Astrocyte (in vitro differentiated cells and primary cell): Measurements from ENCODE around the gene CRB2. TPM values are rescaled to one million over a fixed set of nuclear protein-coding genes. Genes with fewer than 3 reads are reported as not detected.

Experiments
- DNase-seq: peaks from one replicate; pipeline ENCODE4 v3.0.0-alpha.2; 2010; ENCODE audit warnings: low read depth
- FAIRE-seq: peaks from 2 replicates; lab custom pipeline; 2011; peaks lifted over from hg19 to GRCh38; lab: Jason Lieb, UNC
- H2AFZ ChIP-seq: 2 replicates; pipeline ENCODE4 v1.6.0; 2012; ENCODE audit warnings: low read depth, low read length, inconsistent platforms
- H3K27ac ChIP-seq: 2 replicates; pipeline ENCODE4 v1.5.1; 2011; ENCODE audit warnings: low read depth, low read length, inconsistent platforms
- H3K27me3 ChIP-seq: 2 replicates; pipeline ENCODE4 v1.6.0; 2011; ENCODE audit warnings: low read length, inconsistent platforms; ENCODE audit not compliant: insufficient read depth
- H3K36me3 ChIP-seq: 2 replicates; pipeline ENCODE4 v1.5.1; 2011; ENCODE audit warnings: low read length, inconsistent platforms; ENCODE audit not compliant: insufficient read depth
- H3K4me1 ChIP-seq: 2 replicates; pipeline ENCODE4 v1.5.1; 2011; ENCODE audit warnings: low read length, inconsistent platforms; ENCODE audit not compliant: insufficient read depth
- H3K4me2 ChIP-seq: 2 replicates; pipeline ENCODE4 v1.6.0; 2012; ENCODE audit warnings: low read length, inconsistent platforms
- H3K4me3 ChIP-seq: 2 replicates; pipeline ENCODE4 v1.5.1; 2011; ENCODE audit warnings: low read depth, mild to moderate bottlenecking, low read length, inconsistent platforms; ENCODE audit not compliant: insufficient read depth
- H3K79me2 ChIP-seq: 2 replicates; pipeline ENCODE4 v1.6.0; 2012; ENCODE audit warnings: mild to moderate bottlenecking, low read length, inconsistent platforms; ENCODE audit not compliant: insufficient read depth
- H3K9ac ChIP-seq: 2 replicates; pipeline ENCODE4 v1.6.0; 2012; ENCODE audit warnings: mild to moderate bottlenecking, low read length, inconsistent platforms
- H3K9me3 ChIP-seq: 2 replicates; pipeline ENCODE4 v1.5.1; 2012; ENCODE audit warnings: low read depth, mild to moderate bottlenecking, low read length, inconsistent platforms; ENCODE audit not compliant: insufficient read depth
- H4K20me1 ChIP-seq: 2 replicates; pipeline ENCODE4 v1.6.0; 2012; ENCODE audit warnings: low read length, inconsistent platforms; ENCODE audit not compliant: insufficient read depth
- H3K27ac Mint-ChIP-seq: one replicate; pipeline ENCODE4 v1.8.0; 2021; ENCODE audit warnings: mild to moderate bottlenecking, mixed read lengths; ENCODE audit not compliant: unreplicated experiment
- H3K27me3 Mint-ChIP-seq: one replicate; pipeline ENCODE4 v1.8.0; 2021; ENCODE audit warnings: low read depth, mixed read lengths; ENCODE audit not compliant: unreplicated experiment
- H3K36me3 Mint-ChIP-seq: one replicate; pipeline ENCODE4 v1.8.0; 2021; ENCODE audit warnings: low read depth, mixed read lengths; ENCODE audit not compliant: unreplicated experiment
- H3K4me1 Mint-ChIP-seq: one replicate; pipeline ENCODE4 v1.8.0; 2021; ENCODE audit warnings: low read depth, mixed read lengths; ENCODE audit not compliant: unreplicated experiment
- H3K4me3 Mint-ChIP-seq: one replicate; pipeline ENCODE4 v1.8.0; 2021; ENCODE audit warnings: mild to moderate bottlenecking, moderate library complexity, mixed read lengths; ENCODE audit not compliant: unreplicated experiment
- H3K9me3 Mint-ChIP-seq: one replicate; pipeline ENCODE4 v1.8.0; 2021; ENCODE audit warnings: mild to moderate bottlenecking, mixed read lengths; ENCODE audit not compliant: unreplicated experiment
- EZH2 ChIP-seq: IDR thresholded peaks from 2 replicates; pipeline ENCODE4 v1.6.1; 2012; ENCODE audit warnings: mild to moderate bottlenecking, low read length, inconsistent platforms; ENCODE audit not compliant: insufficient read depth
- total RNA-seq: library from RNA; stranded (reverse); gene quantifications from 2 replicates; pipeline ENCODE4 v1.2.1, GENCODE V29; 2021
- TF ChIP-seq, protein P1 (sequence below): IDR thresholded peaks from 2 replicates; pipeline ENCODE4 v1.5.1; 2011; ENCODE audit warnings: low read depth, mild to moderate bottlenecking, inconsistent platforms, low read length, moderate library complexity; ENCODE audit not compliant: insufficient read depth

Gene CRB2
- total RNA-seq, 1 donor from 2014 or later = 2.4 TPM

DNA sequence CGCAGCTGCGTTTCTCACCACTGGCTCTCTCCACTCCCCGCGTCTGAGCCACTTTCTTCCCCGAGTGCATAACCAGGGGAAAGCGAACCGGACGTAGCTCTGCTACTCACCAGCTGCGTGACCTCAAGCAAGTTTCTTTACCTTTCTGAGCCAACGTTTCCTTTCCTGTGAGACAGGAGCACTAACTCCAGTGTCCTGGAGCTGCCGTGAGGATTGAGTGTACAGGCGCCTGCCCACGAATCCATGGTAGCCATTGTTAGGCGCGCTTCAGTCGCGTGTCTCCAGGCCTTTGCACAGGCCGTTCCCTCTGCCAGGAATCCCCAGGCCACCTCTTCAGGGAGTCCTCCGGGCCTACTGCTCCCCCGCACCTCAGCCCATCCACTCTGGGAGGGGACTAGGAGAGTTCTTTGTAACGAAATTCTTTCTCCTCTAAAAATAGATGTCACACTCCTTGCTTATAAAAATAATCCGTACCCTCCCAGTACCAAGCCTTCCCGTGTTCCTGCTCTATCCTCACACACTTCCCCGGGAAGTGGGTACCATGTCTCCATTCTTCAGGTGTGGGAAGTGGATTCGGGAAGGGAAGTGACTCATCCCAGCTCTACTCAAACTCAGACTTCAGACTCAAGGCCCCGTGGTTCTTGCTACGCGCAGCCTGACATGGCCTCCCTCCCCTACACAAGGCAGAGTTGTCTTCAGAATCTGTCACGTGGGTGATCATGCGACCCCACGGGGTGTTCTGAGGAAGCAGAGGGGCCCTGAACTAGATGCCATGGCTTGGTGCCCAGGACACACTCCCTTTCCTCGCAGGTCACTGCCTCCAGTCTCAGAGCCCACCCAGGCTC, 16.1 kb upstream of the CRB2 start:
- H3K4me3 ChIP-seq = no peak overlapping the region
- H3K36me3 ChIP-seq = no peaks in the 10 kb centered on the region
- peak overlapping the region; percentile 49 for H2AFZ ChIP-seq
- no peaks in the 10 kb centered on the region for H3K27me3 ChIP-seq
- TF ChIP-seq, protein P1, sequence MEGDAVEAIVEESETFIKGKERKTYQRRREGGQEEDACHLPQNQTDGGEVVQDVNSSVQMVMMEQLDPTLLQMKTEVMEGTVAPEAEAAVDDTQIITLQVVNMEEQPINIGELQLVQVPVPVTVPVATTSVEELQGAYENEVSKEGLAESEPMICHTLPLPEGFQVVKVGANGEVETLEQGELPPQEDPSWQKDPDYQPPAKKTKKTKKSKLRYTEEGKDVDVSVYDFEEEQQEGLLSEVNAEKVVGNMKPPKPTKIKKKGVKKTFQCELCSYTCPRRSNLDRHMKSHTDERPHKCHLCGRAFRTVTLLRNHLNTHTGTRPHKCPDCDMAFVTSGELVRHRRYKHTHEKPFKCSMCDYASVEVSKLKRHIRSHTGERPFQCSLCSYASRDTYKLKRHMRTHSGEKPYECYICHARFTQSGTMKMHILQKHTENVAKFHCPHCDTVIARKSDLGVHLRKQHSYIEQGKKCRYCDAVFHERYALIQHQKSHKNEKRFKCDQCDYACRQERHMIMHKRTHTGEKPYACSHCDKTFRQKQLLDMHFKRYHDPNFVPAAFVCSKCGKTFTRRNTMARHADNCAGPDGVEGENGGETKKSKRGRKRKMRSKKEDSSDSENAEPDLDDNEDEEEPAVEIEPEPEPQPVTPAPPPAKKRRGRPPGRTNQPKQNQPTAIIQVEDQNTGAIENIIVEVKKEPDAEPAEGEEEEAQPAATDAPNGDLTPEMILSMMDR = no peak
- no peak for TF ChIP-seq EZH2
- H3K9me3 Mint-ChIP-seq = no peaks in the 10 kb centered on the region
- no peaks in the 10 kb centered on the region for H4K20me1 ChIP-seq
- peaks cover 22% of the 10 kb centered on the region for H3K4me1 Mint-ChIP-seq
- H3K79me2 ChIP-seq = no peaks in the 10 kb centered on the region
- DNase-seq (peak; percentile 33), FAIRE-seq (no peak)
- H3K36me3 Mint-ChIP-seq = no peaks in the 10 kb centered on the region
- H3K4me2 ChIP-seq = peak overlapping the region; percentile 61
- H3K27ac Mint-ChIP-seq = no peak overlapping the region
- no peaks in the 10 kb centered on the region for H3K9me3 ChIP-seq
- no peak overlapping the region for H3K4me3 Mint-ChIP-seq
- no peak overlapping the region for H3K9ac ChIP-seq
- H3K27me3 Mint-ChIP-seq = no peaks in the 10 kb centered on the region
- peaks cover 21% of the 10 kb centered on the region for H3K4me1 ChIP-seq
- H3K27ac ChIP-seq = no peak overlapping the region

DNA sequence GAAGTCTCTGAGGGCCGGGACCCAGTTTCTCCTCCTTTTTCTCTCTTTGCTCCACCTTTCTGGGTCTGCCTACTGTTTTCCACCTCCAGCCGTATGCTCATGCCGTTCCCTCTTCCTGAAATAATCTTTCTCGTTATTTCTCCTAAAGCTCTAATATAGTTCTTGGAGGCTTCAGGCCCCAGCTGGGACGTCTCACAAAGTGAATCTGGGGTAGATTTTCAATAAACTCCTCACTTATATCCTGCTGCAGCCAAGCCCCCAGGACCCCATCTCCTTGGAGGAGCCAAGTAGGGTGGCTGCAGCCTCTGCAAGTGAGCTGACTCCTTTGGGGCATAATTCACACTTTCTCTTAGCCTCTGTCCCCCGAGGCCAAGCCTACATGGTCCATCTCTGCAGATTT, 14.2 kb upstream of the CRB2 start:
- FAIRE-seq = no peak
- H3K27ac ChIP-seq = no peak overlapping the region
- no peaks in the 10 kb centered on the region for H3K36me3 ChIP-seq
- H4K20me1 ChIP-seq = no peaks in the 10 kb centered on the region
- H3K36me3 Mint-ChIP-seq = no peaks in the 10 kb centered on the region
- no peak for DNase-seq
- H3K27ac Mint-ChIP-seq = no peak overlapping the region
- H3K9me3 ChIP-seq = no peaks in the 10 kb centered on the region
- peaks cover 3% of the 10 kb centered on the region for H3K27me3 Mint-ChIP-seq
- H3K4me3 Mint-ChIP-seq = no peak overlapping the region
- no peaks in the 10 kb centered on the region for H3K9me3 Mint-ChIP-seq
- H3K4me1 ChIP-seq = peaks cover 8% of the 10 kb centered on the region
- no peak overlapping the region for H3K4me3 ChIP-seq
- no peak for TF ChIP-seq EZH2
- TF ChIP-seq, protein P1 = no peak
- no peak overlapping the region for H3K9ac ChIP-seq
- H3K27me3 ChIP-seq = no peaks in the 10 kb centered on the region
- H2AFZ ChIP-seq = no peak overlapping the region
- peaks cover 13% of the 10 kb centered on the region for H3K4me1 Mint-ChIP-seq
- no peak overlapping the region for H3K4me2 ChIP-seq
- no peaks in the 10 kb centered on the region for H3K79me2 ChIP-seq

DNA sequence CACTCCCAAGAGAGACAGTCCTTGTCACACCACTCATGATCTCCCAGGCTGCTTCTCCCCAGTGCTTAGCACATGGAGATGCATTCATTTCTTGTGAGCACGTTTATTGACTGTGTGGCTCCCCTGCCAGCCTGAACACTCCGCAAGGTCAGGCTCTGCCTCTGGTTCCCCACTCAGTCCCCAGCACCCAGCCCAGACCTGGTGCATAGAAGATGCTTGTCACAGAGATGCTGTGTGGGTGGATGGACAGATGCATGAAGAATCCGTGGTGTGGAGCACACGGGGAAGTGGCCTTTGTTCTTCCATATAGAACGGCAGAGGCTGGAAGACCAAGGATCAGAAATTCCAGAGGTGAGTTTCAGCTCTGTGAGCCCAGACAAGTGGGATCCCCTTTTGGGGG, 13.8 kb upstream of the CRB2 start:
- H3K4me1 Mint-ChIP-seq = peaks cover 13% of the 10 kb centered on the region

More for the DNA sequence above, 13.8 kb upstream of the CRB2 start:
- H3K27ac ChIP-seq = no peak overlapping the region
- no peak overlapping the region for H2AFZ ChIP-seq
- no peaks in the 10 kb centered on the region for H4K20me1 ChIP-seq
- H3K4me1 ChIP-seq = peaks cover 8% of the 10 kb centered on the region
- no peak overlapping the region for H3K9ac ChIP-seq
- TF ChIP-seq, protein P1 = no peak
- no peak for TF ChIP-seq EZH2
- Mint-ChIP-seq H3K9me3 (no peaks in the 10 kb centered on the region), H3K27me3 (peaks cover 3% of the 10 kb centered on the region), H3K27ac (no peak overlapping the region), H3K4me3 (no peak overlapping the region), H3K36me3 (no peaks in the 10 kb centered on the region)
- no peaks in the 10 kb centered on the region for H3K27me3 ChIP-seq
- DNase-seq = no peak
- no peaks in the 10 kb centered on the region for H3K36me3 ChIP-seq
- no peaks in the 10 kb centered on the region for H3K79me2 ChIP-seq
- no peak overlapping the region for H3K4me2 ChIP-seq
- no peaks in the 10 kb centered on the region for H3K9me3 ChIP-seq
- FAIRE-seq = no peak
- H3K4me3 ChIP-seq = no peak overlapping the region
